ENCODE data around the gene STK32B. TPM values are rescaled to one million over a fixed set of nuclear protein-coding genes. Genes with fewer than 3 reads are reported as not detected.

Gene STK32B
- total and polyA plus RNA-seq, 2 donors (not counting 3 experiments of a cell fraction or from before 2014, with no cell fraction given): 5.6 to 7.8 TPM

GRCh38 chr4:5141802-5142201 is 90.5 kb downstream of the STK32B start:
- Histone ChIP-seq H3K9me1 (replicated peaks; ENCODE audit: control insufficient read depth, extremely low read depth, insufficient read depth, low read length) (no peaks in the 10 kb centered on the region), H3K4me3 (replicated peaks in 1 of 3; ENCODE audit: insufficient read depth in 1 of 3, low read depth in 1 of 3, low read length in 3 of 3) (no peak overlapping the region), H3K4me2 (ENCODE audit: insufficient read depth, low read length) (no peak overlapping the region), H3K4me1 (ENCODE audit: control insufficient read depth, extremely low read depth, insufficient read depth, low read length) (no peaks in the 10 kb centered on the region), H4K20me1 (replicated peaks; ENCODE audit: control insufficient read depth, extremely low read depth, insufficient read depth, low read length) (no peaks in the 10 kb centered on the region), H3K9ac (replicated peaks; ENCODE audit: extremely low read depth, insufficient read depth, low read length) (no peak overlapping the region), H3K36me3 (ENCODE audit: control insufficient read depth in 2 of 2, extremely low read depth in 1 of 2, insufficient read depth in 2 of 2, low read length in 2 of 2) (no peaks in the 10 kb centered on the region), H3K9me3 (replicated peaks; ENCODE audit: control insufficient read depth, insufficient read depth, low read length) (no peaks in the 10 kb centered on the region), H3K27ac (ENCODE audit: insufficient read depth, low read depth, low read length) (no peak overlapping the region), H3K27me3 (ENCODE audit: control insufficient read depth in 2 of 2, insufficient read depth in 2 of 2, low read length in 2 of 2) (peaks cover 0 to 2% of the 10 kb centered on the region in 2 experiments), H3K79me2 (ENCODE audit: control insufficient read depth, insufficient read depth, low read length) (no peaks in the 10 kb centered on the region), H2AFZ (ENCODE audit: low read depth, low read length) (no peak overlapping the region)
- dilution Hi-C loops (cut with MboI; ENCODE audit: extremely low pct_ligation_motif_present, low sequenced_read_pairs): no loop called here
- no TSS peak for BruUV-seq (replicated peaks)
- ChIA-PET CTCF (interaction anchor here (0.9 to 3.3 kb wide), 6 partner anchors 9 to 149 kb away, joined by 3 to 38 read pairs (median 4); partner anchors contain the start of gene STK32B), POLR2A (no interaction called here)
- FAIRE-seq (no peak), DNase-seq (ENCODE audit: low read depth, low spot score) (no peak)
- intact Hi-C loops (cut with micrococcal nuclease): loop anchor here (1.0 to 10.0 kb wide), 3 partner anchors 92 to 657 kb away; no protein-coding TSS in a partner anchor
- TF ChIP-seq GATA2 (IDR thresholded peaks at IDR 0.05; ENCODE audit: insufficient read depth, insufficient read length, low read depth, low read length) (no peak), POLR2AphosphoS5 (IDR thresholded peaks at IDR 0.05; ENCODE audit: insufficient read depth, low read depth, low read length) (no peak), POLR2A (IDR thresholded peaks at IDR 0.05; ENCODE audit: low read depth, low read length) (no peak), EZH2 (IDR thresholded peaks at IDR 0.05; ENCODE audit: borderline replicate concordance, low read depth, low read length, severe bottlenecking) (no peak), MYC (IDR thresholded peaks at IDR 0.05; ENCODE audit: low read depth, low read length) (no peak), MAX (IDR thresholded peaks at IDR 0.05; ENCODE audit: insufficient read depth, insufficient read length) (no peak), FOS (IDR thresholded peaks at IDR 0.05; ENCODE audit: borderline replicate concordance, insufficient read depth, low read length) (no peak), JUN (IDR thresholded peaks at IDR 0.05; ENCODE audit: borderline replicate concordance, insufficient read depth, insufficient read length, low read depth) (no peak)

GRCh38 chr4:5142726-5143125 is 91.4 kb downstream of the STK32B start:
- no peaks in the 10 kb centered on the region for H3K9me3 ChIP-seq (replicated peaks; ENCODE audit: control insufficient read depth, insufficient read depth, low read length)
- FAIRE-seq (peak; percentile 72), DNase-seq (ENCODE audit: low read depth, low spot score) (peak; percentile 53)
- intact Hi-C loops (cut with micrococcal nuclease): loop anchor here (1.0 to 10.0 kb wide), 3 partner anchors 92 to 658 kb away; no protein-coding TSS in a partner anchor
- H3K4me3 ChIP-seq (replicated peaks in 1 of 3; ENCODE audit: insufficient read depth in 1 of 3, low read depth in 1 of 3, low read length in 3 of 3): no peak overlapping the region
- no peaks in the 10 kb centered on the region for H3K79me2 ChIP-seq (ENCODE audit: control insufficient read depth, insufficient read depth, low read length)
- dilution Hi-C loops (cut with MboI; ENCODE audit: extremely low pct_ligation_motif_present, low sequenced_read_pairs): no loop called here
- H4K20me1 ChIP-seq (replicated peaks; ENCODE audit: control insufficient read depth, extremely low read depth, insufficient read depth, low read length): no peaks in the 10 kb centered on the region
- TF ChIP-seq POLR2A (IDR thresholded peaks at IDR 0.05; ENCODE audit: low read depth, low read length): no peak
- no peak for TF ChIP-seq JUN (IDR thresholded peaks at IDR 0.05; ENCODE audit: borderline replicate concordance, insufficient read depth, insufficient read length, low read depth)
- no peak for TF ChIP-seq EZH2 (IDR thresholded peaks at IDR 0.05; ENCODE audit: borderline replicate concordance, low read depth, low read length, severe bottlenecking)
- peak; percentile 48 to 62 for TF ChIP-seq CTCF (IDR thresholded peaks at IDR 0.05; ENCODE audit: extremely low read depth in 1 of 2, insufficient read depth in 1 of 2, low read depth in 1 of 2, low read length in 2 of 2)
- TF ChIP-seq GATA2 (IDR thresholded peaks at IDR 0.05; ENCODE audit: insufficient read depth, insufficient read length, low read depth, low read length): no peak
- TF ChIP-seq MYC (IDR thresholded peaks at IDR 0.05; ENCODE audit: low read depth, low read length): no peak
- ChIA-PET CTCF (interaction anchor here (1.0 to 3.3 kb wide), 2 partner anchors 9 to 92 kb away, joined by 4 to 38 read pairs; partner anchors contain the start of gene STK32B), POLR2A (no interaction called here)
- H3K27ac ChIP-seq (ENCODE audit: insufficient read depth, low read depth, low read length): no peak overlapping the region
- H3K4me1 ChIP-seq (ENCODE audit: control insufficient read depth, extremely low read depth, insufficient read depth, low read length): no peaks in the 10 kb centered on the region
- H2AFZ ChIP-seq (ENCODE audit: low read depth, low read length): no peak overlapping the region
- H3K27me3 ChIP-seq (ENCODE audit: control insufficient read depth in 2 of 2, insufficient read depth in 2 of 2, low read length in 2 of 2): peaks cover 2 to 3% of the 10 kb centered on the region in 2 experiments
- no peaks in the 10 kb centered on the region for H3K9me1 ChIP-seq (replicated peaks; ENCODE audit: control insufficient read depth, extremely low read depth, insufficient read depth, low read length)
- H3K4me2 ChIP-seq (ENCODE audit: insufficient read depth, low read length): no peak overlapping the region
- no peaks in the 10 kb centered on the region for H3K36me3 ChIP-seq (ENCODE audit: control insufficient read depth in 2 of 2, extremely low read depth in 1 of 2, insufficient read depth in 2 of 2, low read length in 2 of 2)
- H3K9ac ChIP-seq (replicated peaks; ENCODE audit: extremely low read depth, insufficient read depth, low read length): no peak overlapping the region
- BruUV-seq (replicated peaks): no TSS peak

All from endothelial cell of umbilical vein (primary cell).